RWPE1 (cell line): ENCODE results near the gene ZSWIM5.
"Not testable (repeated sequence)": the region's sequence is repeated elsewhere in the genome, so short reads cannot be mapped to it uniquely, and the experiment has no call there.

Experiments used
- CTCF ChIA-PET: fragments of 350-600 bp; sonication (Branson Sonifier 250); formaldehyde crosslinking; extraction: SDS; loops from one replicate; lab custom pipeline; 2021; lab: Yijun Ruan, JAX
- POLR2A ChIA-PET: fragments of 400-600 bp; formaldehyde crosslinking; extraction: SDS; loops from one replicate; lab custom pipeline; 2020; ENCODE audit warnings: antibody characterized with exemption; ENCODE audit not compliant: low non-redundant PET; lab: Yijun Ruan, JAX
- DNase-seq: peaks from one replicate; pipeline ENCODE4 v3.0.0; 2012; ENCODE audit warnings: low spot score
- H3K27ac ChIP-seq: fragments of 450-650 bp; 2 replicates; pipeline ENCODE4 v1.5.1; 2017
- TF ChIP-seq, protein P1 (sequence below): fragments of 450-650 bp; conservative IDR thresholded peaks from 2 replicates; pipeline ENCODE4 v1.5.1; 2017; ENCODE audit warnings: low read depth, mild to moderate bottlenecking

Gene ZSWIM5

DNA sequence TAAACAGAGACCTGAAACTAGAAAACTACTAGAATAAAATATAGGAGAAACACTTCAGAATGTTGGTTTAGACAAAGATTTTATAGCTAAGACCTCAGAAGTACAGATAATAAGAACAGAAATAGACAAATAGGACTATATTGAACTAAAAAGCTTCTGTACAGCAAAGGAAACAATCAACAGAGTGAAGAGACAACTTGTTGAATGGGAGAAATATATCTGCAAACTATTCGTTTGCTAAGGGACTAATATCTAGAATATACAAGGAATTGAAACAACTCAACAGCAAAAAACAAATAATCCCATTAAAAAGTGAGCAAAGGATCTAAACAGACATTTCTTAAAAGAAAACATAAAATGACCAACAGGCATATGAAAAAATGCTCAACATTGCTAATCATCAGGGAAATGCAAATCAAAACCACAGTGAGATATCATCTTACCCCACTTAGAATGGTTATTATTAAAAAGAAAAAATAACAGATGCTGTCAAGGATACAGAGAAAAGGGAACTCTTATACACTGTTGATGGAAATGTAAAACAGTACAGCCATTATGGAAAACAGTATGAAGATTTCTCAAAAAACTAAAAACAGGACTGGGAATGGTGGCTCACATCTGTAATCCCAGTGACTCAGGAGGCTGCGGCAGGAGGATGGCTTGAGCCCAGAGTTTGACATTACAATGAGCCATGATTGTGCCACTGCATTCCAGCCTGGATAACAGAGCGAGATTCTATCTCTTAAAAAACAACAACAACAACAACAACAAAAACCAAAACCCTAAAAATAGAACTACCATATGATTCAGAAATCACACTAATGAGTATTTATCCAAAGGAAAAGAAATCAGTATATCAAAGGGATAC is 37.3 kb upstream of the ZSWIM5 start:
- ChIA-PET CTCF (interaction anchor here (0.6 kb wide), 1 partner anchor 12 kb away, joined by 3 read pairs; no protein-coding TSS in a partner anchor), POLR2A (no interaction called here)
- no peak for DNase-seq
- TF ChIP-seq, protein P1, sequence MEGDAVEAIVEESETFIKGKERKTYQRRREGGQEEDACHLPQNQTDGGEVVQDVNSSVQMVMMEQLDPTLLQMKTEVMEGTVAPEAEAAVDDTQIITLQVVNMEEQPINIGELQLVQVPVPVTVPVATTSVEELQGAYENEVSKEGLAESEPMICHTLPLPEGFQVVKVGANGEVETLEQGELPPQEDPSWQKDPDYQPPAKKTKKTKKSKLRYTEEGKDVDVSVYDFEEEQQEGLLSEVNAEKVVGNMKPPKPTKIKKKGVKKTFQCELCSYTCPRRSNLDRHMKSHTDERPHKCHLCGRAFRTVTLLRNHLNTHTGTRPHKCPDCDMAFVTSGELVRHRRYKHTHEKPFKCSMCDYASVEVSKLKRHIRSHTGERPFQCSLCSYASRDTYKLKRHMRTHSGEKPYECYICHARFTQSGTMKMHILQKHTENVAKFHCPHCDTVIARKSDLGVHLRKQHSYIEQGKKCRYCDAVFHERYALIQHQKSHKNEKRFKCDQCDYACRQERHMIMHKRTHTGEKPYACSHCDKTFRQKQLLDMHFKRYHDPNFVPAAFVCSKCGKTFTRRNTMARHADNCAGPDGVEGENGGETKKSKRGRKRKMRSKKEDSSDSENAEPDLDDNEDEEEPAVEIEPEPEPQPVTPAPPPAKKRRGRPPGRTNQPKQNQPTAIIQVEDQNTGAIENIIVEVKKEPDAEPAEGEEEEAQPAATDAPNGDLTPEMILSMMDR, result no peak
- H3K27ac ChIP-seq, result no peak overlapping the region

DNA sequence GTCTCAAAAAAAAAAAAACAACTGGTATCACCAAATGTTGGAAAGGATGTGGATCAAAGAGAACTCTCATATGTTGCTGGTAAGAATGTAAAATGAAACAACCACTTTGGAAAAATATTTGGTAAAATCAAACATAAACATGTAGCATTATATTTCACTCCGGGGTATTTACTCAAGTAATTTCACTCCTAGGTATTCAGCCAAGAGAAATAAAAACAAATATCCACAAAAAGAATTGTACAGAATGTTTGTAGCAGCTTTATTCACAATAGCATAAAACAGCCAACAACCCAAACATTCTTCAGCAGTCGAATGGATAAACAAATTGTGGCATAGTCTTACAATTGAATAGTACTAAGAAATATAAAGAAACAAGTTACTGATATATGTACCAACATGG is 32.4 kb upstream of the ZSWIM5 start:
- DNase-seq, result no peak
- CTCF ChIA-PET, result no interaction called here
- POLR2A ChIA-PET, result no interaction called here
- H3K27ac ChIP-seq, result no peak overlapping the region
- TF ChIP-seq, protein P1, result no peak

DNA sequence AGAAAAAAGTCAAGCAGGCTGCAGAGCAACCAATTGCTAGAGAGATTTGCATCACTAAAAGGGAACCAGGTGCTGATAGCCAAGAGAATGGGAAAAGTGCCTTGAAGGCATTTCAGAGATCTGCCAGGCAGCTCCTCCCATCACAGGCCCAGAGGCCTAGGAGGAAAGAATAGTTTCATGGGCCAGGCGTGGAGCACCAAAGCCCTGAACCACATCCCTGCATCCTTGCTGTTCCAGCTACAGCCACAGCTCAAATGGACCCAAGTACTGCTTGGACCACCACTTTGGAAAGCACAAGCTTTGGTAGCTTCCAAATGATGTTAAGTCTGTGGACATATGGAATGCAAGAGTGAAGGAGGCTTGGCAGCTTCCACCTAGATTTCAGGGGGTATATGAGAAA is 29.7 kb upstream of the ZSWIM5 start:
- H3K27ac ChIP-seq, result no peak overlapping the region
- ChIA-PET POLR2A (no interaction called here), CTCF (interaction anchor here (1.2 kb wide), 1 partner anchor 221 kb away, joined by 5 read pairs; no protein-coding TSS in a partner anchor)
- TF ChIP-seq, protein P1, result no peak
- DNase-seq, result no peak

DNA sequence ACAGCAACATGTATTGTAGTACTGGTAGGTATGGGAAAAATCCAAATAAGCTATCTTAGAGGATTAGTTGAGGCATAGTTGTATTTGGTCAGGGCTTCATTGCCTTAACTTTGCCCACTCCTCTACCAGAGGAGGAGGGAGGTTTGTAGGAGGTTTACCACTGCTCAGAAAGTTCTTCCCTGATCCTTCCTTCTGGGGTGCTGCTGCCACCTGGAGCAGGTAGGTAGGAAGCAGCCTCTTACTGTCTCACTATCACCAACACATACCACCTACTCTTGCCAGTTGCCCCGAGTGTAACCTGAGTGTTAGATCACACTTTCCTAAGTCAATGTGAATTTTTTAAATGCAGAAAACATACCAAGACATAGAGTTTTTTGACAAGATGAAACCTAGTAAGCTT is 24.1 kb upstream of the ZSWIM5 start:
- ChIA-PET POLR2A (no interaction called here), CTCF (interaction anchor here (0.6 kb wide), 2 partner anchors 162 to 747 kb away, joined by 3 read pairs; no protein-coding TSS in a partner anchor)
- peak; percentile 22 for DNase-seq
- no peak overlapping the region for H3K27ac ChIP-seq
- TF ChIP-seq, protein P1, result no peak

DNA sequence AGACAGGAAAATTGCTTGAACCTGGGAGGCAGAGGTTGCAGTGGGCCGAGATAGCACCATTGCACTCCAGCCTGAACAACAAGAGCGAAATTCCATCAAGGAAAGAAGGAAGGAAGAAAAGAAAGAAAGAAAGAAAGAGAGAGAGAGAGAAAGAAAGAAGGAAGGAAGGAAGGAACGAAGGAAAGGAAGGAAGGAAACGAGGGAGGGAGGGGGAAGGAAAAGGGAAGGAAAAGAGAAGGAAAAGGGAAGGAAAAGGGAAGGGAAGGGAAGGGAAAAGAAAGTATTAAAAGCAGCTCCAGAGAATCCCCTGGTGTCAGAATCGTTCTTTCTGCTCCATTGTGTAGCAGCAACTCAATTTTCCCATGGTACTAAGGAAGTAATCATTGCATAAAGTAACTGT is 19.2 kb upstream of the ZSWIM5 start:
- TF ChIP-seq, protein P1, result no peak
- POLR2A ChIA-PET, result no interaction called here
- CTCF ChIA-PET, result no interaction called here

DNA sequence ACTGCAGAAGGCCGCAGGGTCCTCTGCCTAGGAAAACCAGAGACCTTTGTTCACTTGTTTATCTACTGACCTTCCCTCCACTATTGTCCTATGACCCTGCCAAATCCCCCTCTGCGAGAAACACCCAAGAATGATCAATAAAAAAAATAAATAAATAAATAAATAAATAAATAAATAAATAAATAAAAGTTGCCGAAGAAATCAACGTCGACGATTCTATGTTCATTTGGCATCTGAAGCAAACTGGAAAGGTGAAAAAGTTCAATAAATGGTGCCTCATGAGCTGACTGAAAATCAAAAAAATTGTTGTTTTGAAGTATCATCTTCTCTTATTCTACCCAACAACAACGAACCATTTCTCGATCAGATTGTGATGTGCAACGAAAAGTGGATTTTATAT is 17.3 kb upstream of the ZSWIM5 start:
- POLR2A ChIA-PET, H3K27ac ChIP-seq, DNase-seq: not testable (repeated sequence)
- CTCF ChIA-PET, result interaction anchor here (0.7 kb wide), 1 partner anchor 9 kb away, joined by 5 read pairs; no protein-coding TSS in a partner anchor

More for the DNA sequence above, 19.2 kb upstream of the ZSWIM5 start:
- no peak for DNase-seq
- no peak overlapping the region for H3K27ac ChIP-seq

DNA sequence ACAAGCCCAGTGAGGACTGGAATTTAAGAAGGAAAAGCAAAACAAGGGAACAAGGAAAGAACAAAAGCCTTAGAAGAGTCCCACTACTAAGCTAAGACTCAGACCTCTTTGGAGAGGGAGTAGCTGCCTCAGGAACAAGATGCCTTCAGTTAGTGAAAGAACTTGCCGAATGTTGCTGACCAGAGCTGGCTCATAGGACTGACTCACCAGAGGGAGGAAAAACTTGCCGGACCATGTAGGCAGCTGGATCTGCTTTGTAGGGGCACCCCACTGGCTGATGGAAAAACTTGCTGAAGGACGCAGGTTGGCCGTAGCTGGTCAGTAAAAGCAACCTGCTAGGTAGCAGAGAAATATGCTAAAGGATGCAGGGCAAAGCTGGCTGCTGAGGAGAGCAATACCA is 15.3 kb upstream of the ZSWIM5 start:
- TF ChIP-seq, protein P1, result no peak
- DNase-seq, result peak; percentile 19
- ChIA-PET CTCF (interaction anchor here (0.6 kb wide), 1 partner anchor 1560 kb away, joined by 3 read pairs; no protein-coding TSS in a partner anchor), POLR2A (no interaction called here)
- no peak overlapping the region for H3K27ac ChIP-seq
